ENCODE measurements around the gene NANOS3. TPM values are rescaled to one million over a fixed set of nuclear protein-coding genes. Genes with fewer than 3 reads are reported as not detected.

NANOS3 gene
- total RNA-seq: 0.43 TPM in 1 of 2 replicates, not detected in the other

GRCh38 chr19:13876834-13877233, at the start of gene NANOS3:
Gene NANOS3, plus strand, starts transcription at chr19:13877134. Its CDS starts 115 bp downstream, at chr19:13877249.

GRCh38 chr19:13905634-13906520, 28.9 kb downstream of the NANOS3 start, which contains the start of the genes BRME1 and CC2D1A:
Gene BRME1, minus strand, starts transcription at chr19:13906117. Its CDS starts 1,225 bp downstream, at chr19:13904892.
Gene CC2D1A, plus strand, starts transcription at chr19:13906201. Its CDS starts 241 bp downstream, at chr19:13906442.

Other genes with a start within 250 kb of the NANOS3 start
- 20.6 and 23.6 TPM in 2 replicates for gene MRI1, start 112.6 kb upstream of the NANOS3 start, total RNA-seq
- gene C19orf53, start 102.7 kb upstream of the NANOS3 start, total RNA-seq: 58.6 and 87.6 TPM in 2 replicates
- 1.5 and 2.2 TPM in 2 replicates for gene ZSWIM4, start 81.7 kb upstream of the NANOS3 start, total RNA-seq
- 0.32 TPM in 1 of 2 replicates, not detected in the other for gene BRME1, start 29.0 kb downstream of the NANOS3 start, total RNA-seq
- gene CC2D1A, start 29.1 kb downstream of the NANOS3 start, total RNA-seq: 4.7 and 6.6 TPM in 2 replicates
- 1.0 and 1.3 TPM in 2 replicates for gene PODNL1, start 61.3 kb downstream of the NANOS3 start, total RNA-seq
- gene DCAF15, start 75.4 kb downstream of the NANOS3 start, total RNA-seq: 4.6 and 7.6 TPM in 2 replicates
- gene RFX1, start 129.2 kb downstream of the NANOS3 start, total RNA-seq: 1.6 and 2.6 TPM in 2 replicates
- gene RLN3, start 151.0 kb downstream of the NANOS3 start, total RNA-seq: not detected in 2 replicates
- gene IL27RA, start 154.6 kb downstream of the NANOS3 start, total RNA-seq: 0.26 and 1.6 TPM in 2 replicates
- gene PALM3, start 184.9 kb downstream of the NANOS3 start, total RNA-seq: 0.16 and 0.17 TPM in 2 replicates
- gene MISP3, start 195.7 kb downstream of the NANOS3 start, total RNA-seq: 0.34 and 0.63 TPM in 2 replicates
- gene C19orf67, start 208.6 kb downstream of the NANOS3 start, total RNA-seq: not detected in 2 replicates
- gene SAMD1, start 213.6 kb downstream of the NANOS3 start, total RNA-seq: 12.4 and 13.9 TPM in 2 replicates
- 33.1 and 42.7 TPM in 2 replicates for gene PRKACA, start 240.6 kb downstream of the NANOS3 start, total RNA-seq

All from bronchial smooth muscle cell (primary cell).